MG63 (cell line): ENCODE results near the gene DNAJC21. TPM values are rescaled to one million over a fixed set of nuclear protein-coding genes. Genes with fewer than 3 reads are reported as not detected.
"Not testable (repeated sequence)": the region's sequence is repeated elsewhere in the genome, so short reads cannot be mapped to it uniquely, and the experiment has no call there.

Source experiments
- DNase-seq: peaks from one replicate; pipeline ENCODE4 v3.0.0-alpha.2; 2020
- H3K27me3 ChIP-seq: fragments of 250-450 bp; sonication (Bioruptor Pico); 2 replicates; pipeline ENCODE4 v1.5.1; 2020; ENCODE audit warnings: mild to moderate bottlenecking, moderate library complexity
- H3K36me3 ChIP-seq: fragments of 250-450 bp; sonication (Bioruptor Pico); 2 replicates; pipeline ENCODE4 v1.5.1; 2020; ENCODE audit warnings: mild to moderate bottlenecking, moderate library complexity
- H3K4me3 ChIP-seq: fragments of 250-450 bp; sonication (Bioruptor Pico); 2 replicates; pipeline ENCODE4 v1.5.1; 2020; ENCODE audit warnings: mild to moderate bottlenecking, moderate library complexity
- H3K9me3 ChIP-seq: fragments of 250-450 bp; sonication (Bioruptor Pico); 2 replicates; pipeline ENCODE4 v1.5.1; 2020; ENCODE audit warnings: mild to moderate bottlenecking, moderate library complexity
- total RNA-seq: library from RNA; depleted of rRNA; stranded (reverse); fragments of >200 nt; shearing (Covaris generic); gene quantifications from 2 replicates; pipeline ENCODE4 v1.2.3, GENCODE V29; 2014; ENCODE audit warnings: low replicate concordance

Gene DNAJC21
- total RNA-seq, 1 experiment from 2014 or later, result 17.5 TPM

GRCh38 chr5:34944460-34945047 is 15.2 kb downstream of the DNAJC21 start:
- Histone ChIP-seq H3K36me3 (peaks cover 49% of the 10 kb centered on the region), H3K27me3 (no peaks in the 10 kb centered on the region), H3K9me3 (no peaks in the 10 kb centered on the region), H3K4me3 (no peak overlapping the region)
- no peak for DNase-seq

GRCh38 chr5:34957321-34957720 is 28.0 kb downstream of the DNAJC21 start:
- Histone ChIP-seq H3K27me3 (no peaks in the 10 kb centered on the region), H3K9me3 (no peaks in the 10 kb centered on the region), H3K4me3 (no peak overlapping the region), H3K36me3 (peaks cover 14% of the 10 kb centered on the region)
- no peak for DNase-seq

- H3K27me3 ChIP-seq, result no peaks in the 10 kb centered on the region
- H3K4me3 ChIP-seq, result no peak overlapping the region
- no peak for DNase-seq
- H3K36me3 ChIP-seq, result peaks cover 13% of the 10 kb centered on the region
- H3K9me3 ChIP-seq, result no peaks in the 10 kb centered on the region
These were observed 28.7 kb downstream of the DNAJC21 start for GRCh38 chr5:34957857-34958690.

GRCh38 chr5:34959323-34959722 is 30.0 kb downstream of the DNAJC21 start:
- DNase-seq, result no peak

DNA sequence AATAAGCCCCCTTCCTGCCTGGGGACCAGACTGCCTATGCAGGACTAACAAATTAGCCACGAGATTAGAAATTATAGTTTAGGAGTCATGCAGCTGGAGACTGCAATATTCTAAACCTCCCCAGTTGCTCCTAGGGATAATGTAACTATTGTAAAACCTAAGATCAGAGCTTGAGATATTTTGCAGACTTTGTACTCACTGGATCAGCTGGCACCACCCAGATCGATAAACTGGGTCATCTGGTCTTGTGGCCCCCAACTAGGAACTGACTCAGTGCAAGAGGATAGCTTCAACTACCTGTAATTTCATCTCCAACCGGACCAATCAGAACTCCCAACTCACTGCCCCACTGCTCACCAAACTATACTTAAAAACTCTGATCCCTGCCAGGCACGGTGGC is 38.2 kb downstream of the DNAJC21 start:
- Histone ChIP-seq H3K36me3 (no peaks in the 10 kb centered on the region), H3K4me3 (no peak overlapping the region), H3K27me3 (no peaks in the 10 kb centered on the region), H3K9me3 (peaks cover 6% of the 10 kb centered on the region)
- no peak for DNase-seq

More at GRCh38 chr5:34959323-34959722, 30.0 kb downstream of the DNAJC21 start:
- H3K27me3 ChIP-seq, result no peaks in the 10 kb centered on the region
- no peak overlapping the region for H3K4me3 ChIP-seq
- peaks cover 9% of the 10 kb centered on the region for H3K36me3 ChIP-seq
- H3K9me3 ChIP-seq, result no peaks in the 10 kb centered on the region

DNA sequence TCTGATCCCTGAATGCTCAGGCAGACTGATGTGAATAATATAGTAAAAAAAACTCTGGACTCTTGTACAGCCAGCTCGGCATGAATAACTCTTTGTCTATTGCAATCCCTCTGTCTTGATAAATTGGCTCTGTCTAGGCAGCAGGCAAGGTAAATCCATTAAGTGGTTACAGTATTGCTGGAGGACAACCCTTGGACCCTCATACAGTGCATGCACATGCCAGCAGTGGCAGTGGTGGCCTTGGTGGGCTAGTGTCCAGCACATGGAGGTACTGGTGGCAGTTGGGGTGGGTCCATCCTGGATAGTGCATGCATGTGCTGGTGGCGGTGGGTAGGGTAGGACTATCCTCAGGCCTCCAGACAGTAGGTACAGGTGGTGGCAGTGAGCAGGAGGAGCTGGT is 38.9 kb downstream of the DNAJC21 start:
- Histone ChIP-seq H3K9me3 (peaks cover 6% of the 10 kb centered on the region), H3K36me3 (no peaks in the 10 kb centered on the region), H3K4me3 (no peak overlapping the region), H3K27me3 (no peaks in the 10 kb centered on the region)
- no peak for DNase-seq

DNA sequence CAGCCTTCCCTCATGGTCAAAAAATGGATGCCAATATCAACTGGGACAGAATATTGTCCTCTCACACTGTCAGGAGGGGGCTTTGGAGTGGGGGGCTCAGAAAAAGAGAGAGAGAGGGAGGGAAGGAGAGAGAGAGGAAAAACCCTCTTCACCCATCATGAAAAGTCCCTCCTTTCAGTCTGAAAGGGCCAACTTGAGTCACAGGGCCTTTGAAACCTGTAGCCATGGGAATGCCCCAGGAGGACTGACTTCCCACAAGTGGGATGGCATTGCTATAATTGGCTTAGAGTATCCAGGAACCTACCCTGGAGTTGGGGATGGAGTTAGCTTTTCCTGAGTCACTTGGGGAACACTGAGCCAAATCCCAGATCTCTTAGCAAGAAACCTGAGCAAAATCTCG is 41.2 kb downstream of the DNAJC21 start:
- no peak for DNase-seq
- H3K4me3 ChIP-seq, result no peak overlapping the region
- peaks cover 4% of the 10 kb centered on the region for H3K9me3 ChIP-seq
- H3K36me3 ChIP-seq, result no peaks in the 10 kb centered on the region
- no peaks in the 10 kb centered on the region for H3K27me3 ChIP-seq

GRCh38 chr5:34971655-34972054 is 42.3 kb downstream of the DNAJC21 start:
- not testable (repeated sequence) for DNase-seq, H3K4me3 ChIP-seq, H3K27me3 ChIP-seq, H3K9me3 ChIP-seq, H3K36me3 ChIP-seq

DNA sequence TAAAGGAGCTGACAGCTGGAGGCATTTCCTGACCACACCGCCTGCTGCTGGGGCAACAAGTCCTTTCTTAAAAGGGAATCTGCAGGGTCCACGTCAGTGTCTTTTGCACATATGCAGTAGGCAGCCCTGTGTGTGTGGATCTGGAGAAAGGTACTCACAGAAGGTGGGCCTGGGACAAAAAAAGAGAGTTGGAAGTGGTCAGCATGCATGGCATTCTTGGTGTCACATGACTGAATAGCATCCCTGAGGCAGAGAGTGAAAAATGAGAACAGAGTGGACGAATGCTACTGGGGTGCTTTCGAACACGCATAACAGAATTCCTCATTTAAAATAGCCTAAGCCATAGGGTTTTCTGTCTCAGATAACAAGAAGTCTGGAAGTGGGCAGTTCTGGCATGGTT is 47.0 kb downstream of the DNAJC21 start:
- Histone ChIP-seq H3K27me3 (no peaks in the 10 kb centered on the region), H3K9me3 (no peaks in the 10 kb centered on the region), H3K4me3 (no peak overlapping the region), H3K36me3 (no peaks in the 10 kb centered on the region)
- no peak for DNase-seq

GRCh38 chr5:34977934-34978613 is 48.7 kb downstream of the DNAJC21 start:
- no peak overlapping the region for H3K4me3 ChIP-seq
- H3K9me3 ChIP-seq, result no peaks in the 10 kb centered on the region
- no peak for DNase-seq
- H3K27me3 ChIP-seq, result no peaks in the 10 kb centered on the region
- no peaks in the 10 kb centered on the region for H3K36me3 ChIP-seq

- no peaks in the 10 kb centered on the region for H3K9me3 ChIP-seq
- DNase-seq, result no peak
- H3K27me3 ChIP-seq, result no peaks in the 10 kb centered on the region
- no peak overlapping the region for H3K4me3 ChIP-seq
- no peaks in the 10 kb centered on the region for H3K36me3 ChIP-seq
These were observed 49.3 kb downstream of the DNAJC21 start for GRCh38 chr5:34978681-34979080.

DNA sequence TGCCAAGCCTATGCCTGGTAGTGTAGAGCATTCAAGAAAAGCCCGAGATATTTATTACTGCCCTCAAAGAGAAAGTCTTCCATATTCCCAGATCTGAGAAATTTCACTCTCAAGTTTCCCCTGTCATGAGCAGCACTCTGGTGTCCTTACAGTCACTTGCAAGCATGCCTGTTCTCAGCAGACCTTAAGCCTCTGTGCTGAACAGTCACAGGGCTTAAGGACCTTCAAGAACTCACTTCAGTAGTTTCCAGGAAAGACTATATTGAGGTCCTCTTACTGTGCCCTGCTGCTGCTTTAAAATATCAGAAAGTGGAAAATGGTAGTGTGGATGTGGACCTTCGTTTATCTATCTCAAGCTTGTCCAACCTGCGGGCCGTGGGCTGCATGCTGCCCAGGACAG is 53.5 kb downstream of the DNAJC21 start:
- DNase-seq, result no peak
- peaks cover 3% of the 10 kb centered on the region; the same call in 1 of the 2 replicates for H3K9me3 ChIP-seq
- H3K27me3 ChIP-seq, result no peaks in the 10 kb centered on the region
- no peak overlapping the region for H3K4me3 ChIP-seq
- H3K36me3 ChIP-seq, result no peaks in the 10 kb centered on the region

DNA sequence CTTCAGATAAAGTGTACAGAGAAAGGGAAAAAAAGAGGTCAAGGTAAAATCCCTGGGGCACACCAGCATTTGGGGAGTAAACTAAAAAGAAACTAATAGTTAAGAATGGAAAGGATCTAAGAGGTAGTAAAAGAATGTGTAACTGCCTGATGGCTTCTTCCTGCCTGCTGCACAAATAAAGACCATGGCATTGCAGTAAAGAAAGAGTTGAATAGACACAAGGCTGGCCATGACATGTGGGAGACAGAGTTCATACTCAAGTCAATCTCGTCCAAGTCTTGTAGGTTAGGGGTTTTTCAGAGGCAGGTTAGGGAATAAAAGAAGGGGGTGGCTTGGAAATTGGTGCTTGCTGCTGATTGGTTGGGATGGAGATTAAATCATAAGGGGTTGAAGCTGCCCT is 57.6 kb downstream of the DNAJC21 start:
- no peaks in the 10 kb centered on the region for H3K36me3 ChIP-seq
- DNase-seq, result no peak
- no peaks in the 10 kb centered on the region for H3K27me3 ChIP-seq
- H3K4me3 ChIP-seq, result no peak overlapping the region
- peaks cover 3% of the 10 kb centered on the region; the same call in 1 of the 2 replicates for H3K9me3 ChIP-seq

GRCh38 chr5:34991486-34992238 is 62.3 kb downstream of the DNAJC21 start:
- no peaks in the 10 kb centered on the region for H3K9me3 ChIP-seq
- DNase-seq, result no peak
- H3K27me3 ChIP-seq, result no peaks in the 10 kb centered on the region
- H3K4me3 ChIP-seq, result no peak overlapping the region
- H3K36me3 ChIP-seq, result no peaks in the 10 kb centered on the region

GRCh38 chr5:34993951-34994350 is 64.6 kb downstream of the DNAJC21 start:
- H3K27me3 ChIP-seq, result no peaks in the 10 kb centered on the region
- DNase-seq, result no peak
- no peak overlapping the region for H3K4me3 ChIP-seq
- no peaks in the 10 kb centered on the region for H3K9me3 ChIP-seq
- H3K36me3 ChIP-seq, result no peaks in the 10 kb centered on the region

GRCh38 chr5:34996261-34996660 is 66.9 kb downstream of the DNAJC21 start:
- no peak overlapping the region for H3K4me3 ChIP-seq

More at GRCh38 chr5:34996261-34996660, 66.9 kb downstream of the DNAJC21 start:
- Histone ChIP-seq H3K9me3 (no peaks in the 10 kb centered on the region), H3K36me3 (no peaks in the 10 kb centered on the region), H3K27me3 (no peaks in the 10 kb centered on the region)
- no peak for DNase-seq
